ENCODE measurements around the gene SRD5A3.
"Not testable (repeated sequence)": the region's sequence is repeated elsewhere in the genome, so short reads cannot be mapped to it uniquely, and the experiment has no call there.

Gene SRD5A3

DNA sequence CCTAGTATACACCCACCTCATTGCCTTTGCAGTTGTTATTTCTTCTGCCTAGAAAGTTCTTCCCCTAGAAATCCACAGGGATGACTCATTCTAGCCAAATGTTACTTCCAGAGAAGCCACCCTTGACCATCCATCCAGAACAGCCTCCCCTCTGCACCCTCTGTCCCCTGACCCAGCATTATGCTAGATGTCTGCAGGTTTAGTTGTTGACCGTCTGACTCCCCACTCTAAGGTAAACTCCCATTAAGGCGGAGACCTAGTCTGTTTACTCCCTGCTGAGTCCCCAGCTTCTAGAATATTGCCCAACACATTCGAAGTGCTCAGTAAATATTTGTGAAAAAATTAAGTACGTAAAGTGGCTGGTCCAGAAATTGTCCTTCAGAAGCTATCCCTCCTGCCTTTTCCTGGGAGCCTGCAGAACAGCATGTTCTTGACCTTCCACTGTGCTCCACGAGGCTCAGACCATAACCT is 11.0 kb downstream of the SRD5A3 start:
- Histone ChIP-seq H3K79me2 (ENCODE audit: low read length) (no peaks in the 10 kb centered on the region), H3K4me1 (ENCODE audit: low read length) (peaks cover 13% of the 10 kb centered on the region), H3K4me2 (ENCODE audit: low read length) (no peak overlapping the region), H3K36me3 (replicated peaks; ENCODE audit: low read depth, low read length) (peaks cover 6% of the 10 kb centered on the region), H3K9me3 (ENCODE audit: insufficient read depth, low read length) (no peaks in the 10 kb centered on the region), H3K9ac (ENCODE audit: low read length) (no peak overlapping the region), H2AFZ (ENCODE audit: low read depth, low read length) (no peak overlapping the region), H3K27me3 (ENCODE audit: low read depth, low read length) (no peaks in the 10 kb centered on the region), H4K20me1 (ENCODE audit: insufficient read depth, low read length) (no peaks in the 10 kb centered on the region), H3K4me3 (ENCODE audit: low read length) (no peak overlapping the region), H3K27ac (ENCODE audit: low read length) (no peak overlapping the region)
- TF ChIP-seq, protein P1, sequence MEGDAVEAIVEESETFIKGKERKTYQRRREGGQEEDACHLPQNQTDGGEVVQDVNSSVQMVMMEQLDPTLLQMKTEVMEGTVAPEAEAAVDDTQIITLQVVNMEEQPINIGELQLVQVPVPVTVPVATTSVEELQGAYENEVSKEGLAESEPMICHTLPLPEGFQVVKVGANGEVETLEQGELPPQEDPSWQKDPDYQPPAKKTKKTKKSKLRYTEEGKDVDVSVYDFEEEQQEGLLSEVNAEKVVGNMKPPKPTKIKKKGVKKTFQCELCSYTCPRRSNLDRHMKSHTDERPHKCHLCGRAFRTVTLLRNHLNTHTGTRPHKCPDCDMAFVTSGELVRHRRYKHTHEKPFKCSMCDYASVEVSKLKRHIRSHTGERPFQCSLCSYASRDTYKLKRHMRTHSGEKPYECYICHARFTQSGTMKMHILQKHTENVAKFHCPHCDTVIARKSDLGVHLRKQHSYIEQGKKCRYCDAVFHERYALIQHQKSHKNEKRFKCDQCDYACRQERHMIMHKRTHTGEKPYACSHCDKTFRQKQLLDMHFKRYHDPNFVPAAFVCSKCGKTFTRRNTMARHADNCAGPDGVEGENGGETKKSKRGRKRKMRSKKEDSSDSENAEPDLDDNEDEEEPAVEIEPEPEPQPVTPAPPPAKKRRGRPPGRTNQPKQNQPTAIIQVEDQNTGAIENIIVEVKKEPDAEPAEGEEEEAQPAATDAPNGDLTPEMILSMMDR (IDR thresholded peaks at IDR 0.05; ENCODE audit: low read depth, low read length) = no peak
- TF ChIP-seq EZH2phosphoT487 (IDR thresholded peaks at IDR 0.05; ENCODE audit: low read depth) = no peak

DNA sequence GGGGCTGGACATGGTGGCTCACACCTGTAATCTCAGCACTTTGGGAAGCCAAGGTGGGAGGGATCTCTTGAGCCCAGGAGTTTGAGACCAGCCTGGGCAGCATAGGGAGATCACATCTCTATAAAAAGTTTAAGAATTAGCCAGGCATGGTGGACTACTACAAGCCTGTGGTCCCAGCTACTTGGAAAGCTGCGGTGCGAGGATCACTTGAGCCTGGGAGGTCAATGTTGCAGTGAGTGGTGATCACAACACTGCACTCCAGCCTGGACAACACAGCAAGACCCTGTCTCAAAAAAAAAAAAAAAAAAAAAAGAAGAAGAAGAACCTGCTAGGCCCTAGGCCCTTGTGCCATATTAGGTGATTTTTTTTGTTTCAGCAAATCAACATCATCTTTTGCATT is 12.2 kb downstream of the SRD5A3 start:
- no peak for TF ChIP-seq EZH2phosphoT487 (IDR thresholded peaks at IDR 0.05; ENCODE audit: low read depth)
- TF ChIP-seq, protein P1 (IDR thresholded peaks at IDR 0.05; ENCODE audit: low read depth, low read length) = no peak
- Histone ChIP-seq H3K36me3 (replicated peaks; ENCODE audit: low read depth, low read length) (no peaks in the 10 kb centered on the region), H2AFZ (ENCODE audit: low read depth, low read length) (no peak overlapping the region), H3K79me2 (ENCODE audit: low read length) (no peaks in the 10 kb centered on the region), H3K27ac (ENCODE audit: low read length) (no peak overlapping the region), H3K9me3 (ENCODE audit: insufficient read depth, low read length) (no peaks in the 10 kb centered on the region), H4K20me1 (ENCODE audit: insufficient read depth, low read length) (no peaks in the 10 kb centered on the region), H3K9ac (ENCODE audit: low read length) (no peak overlapping the region), H3K4me2 (ENCODE audit: low read length) (peak overlapping the region; percentile 36), H3K4me1 (ENCODE audit: low read length) (peaks cover 13% of the 10 kb centered on the region), H3K27me3 (ENCODE audit: low read depth, low read length) (no peaks in the 10 kb centered on the region), H3K4me3 (ENCODE audit: low read length) (no peak overlapping the region)

DNA sequence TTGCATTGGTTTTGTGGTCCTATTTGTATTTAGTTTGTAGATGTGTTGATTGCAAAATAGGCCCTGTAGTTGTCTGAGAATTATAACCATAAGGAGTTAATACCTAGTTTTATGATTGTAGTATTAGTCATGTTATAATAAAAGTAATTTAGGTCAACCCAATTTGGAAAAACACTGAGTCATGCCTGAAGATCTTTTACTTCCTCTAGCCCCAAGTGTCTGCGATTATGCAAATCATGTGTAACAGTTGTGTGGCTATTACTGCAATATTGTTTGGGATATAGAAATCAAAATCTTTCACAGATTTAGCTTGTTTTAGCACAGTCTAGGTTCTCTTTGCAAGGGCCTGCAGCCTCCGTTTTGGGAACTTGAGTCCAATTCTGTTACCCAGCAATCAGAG is 12.6 kb downstream of the SRD5A3 start:
- Histone ChIP-seq H3K4me2 (ENCODE audit: low read length) (peak overlapping the region; percentile 36), H3K4me3 (ENCODE audit: low read length) (no peak overlapping the region), H3K79me2 (ENCODE audit: low read length) (no peaks in the 10 kb centered on the region), H3K36me3 (replicated peaks; ENCODE audit: low read depth, low read length) (peaks cover 1% of the 10 kb centered on the region), H2AFZ (ENCODE audit: low read depth, low read length) (no peak overlapping the region), H3K9ac (ENCODE audit: low read length) (no peak overlapping the region), H3K27ac (ENCODE audit: low read length) (no peak overlapping the region), H3K9me3 (ENCODE audit: insufficient read depth, low read length) (no peaks in the 10 kb centered on the region), H4K20me1 (ENCODE audit: insufficient read depth, low read length) (no peaks in the 10 kb centered on the region), H3K27me3 (ENCODE audit: low read depth, low read length) (no peaks in the 10 kb centered on the region), H3K4me1 (ENCODE audit: low read length) (peaks cover 13% of the 10 kb centered on the region)
- TF ChIP-seq, protein P1 (IDR thresholded peaks at IDR 0.05; ENCODE audit: low read depth, low read length) = no peak
- no peak for TF ChIP-seq EZH2phosphoT487 (IDR thresholded peaks at IDR 0.05; ENCODE audit: low read depth)

DNA sequence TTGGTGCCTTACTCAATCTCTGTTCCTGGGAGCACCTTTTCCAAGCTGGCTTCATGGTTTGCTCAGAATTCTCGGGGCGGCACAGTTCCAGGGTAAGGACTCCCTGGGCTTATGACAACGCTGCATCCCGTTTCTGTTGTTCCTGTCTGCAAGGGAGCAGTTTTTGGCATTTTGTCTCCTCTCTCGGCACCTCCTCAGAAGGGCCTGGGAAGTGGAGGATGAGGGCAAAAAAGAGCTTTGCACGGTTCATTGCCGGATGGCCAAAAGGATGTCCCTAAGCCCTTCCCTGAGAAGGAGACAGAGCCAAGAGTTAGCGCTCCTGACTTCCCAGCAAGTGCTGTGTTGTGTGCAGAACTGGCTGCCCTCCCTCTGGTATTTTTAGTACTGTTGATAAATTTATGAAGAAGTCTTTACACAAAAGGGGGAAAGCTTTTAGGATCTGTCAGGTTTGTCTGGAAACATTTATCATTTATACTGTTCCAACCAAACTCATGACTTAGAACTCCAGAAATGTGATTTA is 13.4 kb downstream of the SRD5A3 start:
- Histone ChIP-seq H3K4me2 (ENCODE audit: low read length) (no peak overlapping the region), H3K36me3 (replicated peaks; ENCODE audit: low read depth, low read length) (peaks cover 2% of the 10 kb centered on the region), H2AFZ (ENCODE audit: low read depth, low read length) (no peak overlapping the region), H3K27ac (ENCODE audit: low read length) (no peak overlapping the region), H3K4me3 (ENCODE audit: low read length) (no peak overlapping the region), H3K27me3 (ENCODE audit: low read depth, low read length) (no peaks in the 10 kb centered on the region), H3K9me3 (ENCODE audit: insufficient read depth, low read length) (no peaks in the 10 kb centered on the region), H3K9ac (ENCODE audit: low read length) (no peak overlapping the region), H4K20me1 (ENCODE audit: insufficient read depth, low read length) (no peaks in the 10 kb centered on the region), H3K4me1 (ENCODE audit: low read length) (peaks cover 13% of the 10 kb centered on the region), H3K79me2 (ENCODE audit: low read length) (no peaks in the 10 kb centered on the region)
- TF ChIP-seq, protein P1 (IDR thresholded peaks at IDR 0.05; ENCODE audit: low read depth, low read length) = no peak
- no peak for TF ChIP-seq EZH2phosphoT487 (IDR thresholded peaks at IDR 0.05; ENCODE audit: low read depth)

DNA sequence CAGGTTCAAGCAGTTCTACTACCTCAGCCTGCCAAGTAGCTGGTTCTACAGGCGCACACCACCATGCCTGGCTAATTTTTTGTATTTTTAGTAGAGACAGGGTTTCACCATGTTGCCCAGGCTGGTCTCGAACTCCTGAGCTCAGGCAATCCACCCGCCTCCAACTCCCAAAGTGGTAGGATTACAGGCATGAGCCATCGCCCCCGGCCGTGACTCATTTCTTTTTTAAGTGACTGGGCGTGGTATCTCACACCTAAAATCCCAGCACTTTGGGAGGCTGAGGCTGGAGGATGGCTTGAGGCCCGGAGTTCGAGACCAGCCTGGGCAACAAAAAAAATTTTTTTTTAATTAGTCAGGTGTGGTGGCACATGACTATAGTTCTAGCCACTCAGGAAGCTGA is 16.9 kb downstream of the SRD5A3 start:
- peaks cover 13% of the 10 kb centered on the region for H3K4me1 ChIP-seq (ENCODE audit: low read length)
- not testable (repeated sequence) for H3K27me3 ChIP-seq (ENCODE audit: low read depth, low read length); H3K9ac ChIP-seq (ENCODE audit: low read length); H3K4me2 ChIP-seq (ENCODE audit: low read length); H2AFZ ChIP-seq (ENCODE audit: low read depth, low read length); H4K20me1 ChIP-seq (ENCODE audit: insufficient read depth, low read length); H3K4me3 ChIP-seq (ENCODE audit: low read length); H3K27ac ChIP-seq (ENCODE audit: low read length); H3K36me3 ChIP-seq (replicated peaks; ENCODE audit: low read depth, low read length); H3K9me3 ChIP-seq (ENCODE audit: insufficient read depth, low read length); H3K79me2 ChIP-seq (ENCODE audit: low read length)
